Regular cardiac myocyte (primary cell): ENCODE results near the gene DTNA. TPM values are rescaled to one million over a fixed set of nuclear protein-coding genes. Genes with fewer than 3 reads are reported as not detected.

Experiments used
- total RNA-seq: library from RNA; depleted of rRNA; stranded (reverse); fragments of >200 nt; gene quantifications from 2 replicates; pipeline ENCODE4 v1.2.3, GENCODE V29; 2014

DTNA gene
- total RNA-seq, result 14.8 and 31.3 TPM in 2 replicates

GRCh38 chr18:34709750-34710441, at the start of gene DTNA:
Gene DTNA, plus strand, starts transcription at chr18:34710298. Its CDS starts 45,679 bp downstream, at chr18:34755977.

